Activated CD8-positive, alpha-beta T cell treated with anti-CD3 and anti-CD28 coated beads for 36 hours (primary cell): Measurements from ENCODE around the gene PBX2. TPM values are rescaled to one million over a fixed set of nuclear protein-coding genes. Genes with fewer than 3 reads are reported as not detected.
"Not testable (repeated sequence)": the region's sequence is repeated elsewhere in the genome, so short reads cannot be mapped to it uniquely, and the experiment has no call there.

Experiments
- ATAC-seq: fragments of 200-7000 bp; cut with Tn5 transposase; one replicate; pipeline ENCODE4 v1.10.0; 2021; ENCODE audit warnings: mild to moderate bottlenecking, moderate library complexity
- CTCF ChIA-PET: fragments of 350-600 bp; sonication (Branson Sonifier 250); formaldehyde crosslinking; loops from one replicate; lab custom pipeline; 2021; ENCODE audit warnings: antibody characterized with exemption; lab: Charles Lee
- POLR2A ChIA-PET: fragments of 350-600 bp; sonication (Branson Sonifier 250); formaldehyde crosslinking; loops from one replicate; lab custom pipeline; 2021; ENCODE audit warnings: antibody characterized with exemption; lab: Charles Lee
- DNase-seq: peaks from one replicate; pipeline ENCODE4 v3.0.0-alpha.2; 2020
- H3K27ac Mint-ChIP-seq: one replicate; pipeline ENCODE4 v1.8.0; 2021; ENCODE audit warnings: mild to moderate bottlenecking, mixed read lengths
- H3K27me3 Mint-ChIP-seq: one replicate; pipeline ENCODE4 v1.8.0; 2021; ENCODE audit warnings: mixed read lengths
- H3K36me3 Mint-ChIP-seq: one replicate; pipeline ENCODE4 v1.8.0; 2021; ENCODE audit warnings: low read depth, mixed read lengths
- H3K4me1 Mint-ChIP-seq: one replicate; pipeline ENCODE4 v1.8.0; 2021; ENCODE audit warnings: low read depth, mixed read lengths
- H3K4me3 Mint-ChIP-seq: one replicate; pipeline ENCODE4 v1.8.0; 2021; ENCODE audit warnings: mild to moderate bottlenecking, moderate library complexity, mixed read lengths
- H3K9me3 Mint-ChIP-seq: one replicate; pipeline ENCODE4 v1.8.0; 2021; ENCODE audit warnings: mixed read lengths
- intact Hi-C: fragments of 100-400 bp; cut with micrococcal nuclease; formaldehyde crosslinking; loops from one replicate; pipeline ENCODE4 v1.10.0; 2022
- total RNA-seq, 2 experiments: library from RNA; stranded (reverse); gene quantifications; one replicate each; pipeline ENCODE4 v1.2.3, GENCODE V29; 2021
- TF ChIP-seq, protein P1 (sequence below): fragments of 200-600 bp; IDR thresholded peaks from one replicate; pipeline ENCODE4 v1.8.0; 2022; ENCODE audit warnings: antibody characterized with exemption, mild to moderate bottlenecking

PBX2 gene
- total RNA-seq, 2 experiments from 2014 or later = 59.6 to 64.2 TPM

GRCh38 chr6:32188381-32189068, 1.5 kb downstream of the PBX2 start:
- peak overlapping the region; percentile 95 for H3K4me3 Mint-ChIP-seq
- H3K4me1 Mint-ChIP-seq = peaks cover 40% of the 10 kb centered on the region
- no peak for ATAC-seq
- no peak for DNase-seq
- ChIA-PET CTCF (interaction anchor here (0.9 kb wide), 1 partner anchor 70 kb away, joined by 3 read pairs; no protein-coding TSS in a partner anchor), POLR2A (interaction anchor here (1.2 to 7.2 kb wide), 2 partner anchors 10 to 784 kb away, joined by 3 to 72 read pairs; partner anchors contain the start of genes AGPAT1 and RNF5)
- no peaks in the 10 kb centered on the region for H3K9me3 Mint-ChIP-seq
- no peaks in the 10 kb centered on the region for H3K27me3 Mint-ChIP-seq
- TF ChIP-seq, protein P1, sequence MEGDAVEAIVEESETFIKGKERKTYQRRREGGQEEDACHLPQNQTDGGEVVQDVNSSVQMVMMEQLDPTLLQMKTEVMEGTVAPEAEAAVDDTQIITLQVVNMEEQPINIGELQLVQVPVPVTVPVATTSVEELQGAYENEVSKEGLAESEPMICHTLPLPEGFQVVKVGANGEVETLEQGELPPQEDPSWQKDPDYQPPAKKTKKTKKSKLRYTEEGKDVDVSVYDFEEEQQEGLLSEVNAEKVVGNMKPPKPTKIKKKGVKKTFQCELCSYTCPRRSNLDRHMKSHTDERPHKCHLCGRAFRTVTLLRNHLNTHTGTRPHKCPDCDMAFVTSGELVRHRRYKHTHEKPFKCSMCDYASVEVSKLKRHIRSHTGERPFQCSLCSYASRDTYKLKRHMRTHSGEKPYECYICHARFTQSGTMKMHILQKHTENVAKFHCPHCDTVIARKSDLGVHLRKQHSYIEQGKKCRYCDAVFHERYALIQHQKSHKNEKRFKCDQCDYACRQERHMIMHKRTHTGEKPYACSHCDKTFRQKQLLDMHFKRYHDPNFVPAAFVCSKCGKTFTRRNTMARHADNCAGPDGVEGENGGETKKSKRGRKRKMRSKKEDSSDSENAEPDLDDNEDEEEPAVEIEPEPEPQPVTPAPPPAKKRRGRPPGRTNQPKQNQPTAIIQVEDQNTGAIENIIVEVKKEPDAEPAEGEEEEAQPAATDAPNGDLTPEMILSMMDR = no peak
- peak overlapping the region; percentile 96 for H3K27ac Mint-ChIP-seq
- H3K36me3 Mint-ChIP-seq = peaks cover 48% of the 10 kb centered on the region
- intact Hi-C loops = no loop called here

- POLR2A ChIA-PET = interaction anchor here (1.2 to 7.2 kb wide), 2 partner anchors 9 to 784 kb away, joined by 3 to 72 read pairs; partner anchors contain the start of genes AGPAT1 and RNF5
- DNase-seq, intact Hi-C loops, CTCF ChIA-PET, H3K27me3 Mint-ChIP-seq, ATAC-seq, H3K9me3 Mint-ChIP-seq: not testable (repeated sequence)
- Mint-ChIP-seq H3K4me3 (peak overlapping the region; percentile 95), H3K36me3 (peaks cover 50% of the 10 kb centered on the region), H3K27ac (peak overlapping the region; percentile 96), H3K4me1 (peaks cover 44% of the 10 kb centered on the region)
Measured at GRCh38 chr6:32187725-32188380, 2.1 kb downstream of the PBX2 start.

DNA sequence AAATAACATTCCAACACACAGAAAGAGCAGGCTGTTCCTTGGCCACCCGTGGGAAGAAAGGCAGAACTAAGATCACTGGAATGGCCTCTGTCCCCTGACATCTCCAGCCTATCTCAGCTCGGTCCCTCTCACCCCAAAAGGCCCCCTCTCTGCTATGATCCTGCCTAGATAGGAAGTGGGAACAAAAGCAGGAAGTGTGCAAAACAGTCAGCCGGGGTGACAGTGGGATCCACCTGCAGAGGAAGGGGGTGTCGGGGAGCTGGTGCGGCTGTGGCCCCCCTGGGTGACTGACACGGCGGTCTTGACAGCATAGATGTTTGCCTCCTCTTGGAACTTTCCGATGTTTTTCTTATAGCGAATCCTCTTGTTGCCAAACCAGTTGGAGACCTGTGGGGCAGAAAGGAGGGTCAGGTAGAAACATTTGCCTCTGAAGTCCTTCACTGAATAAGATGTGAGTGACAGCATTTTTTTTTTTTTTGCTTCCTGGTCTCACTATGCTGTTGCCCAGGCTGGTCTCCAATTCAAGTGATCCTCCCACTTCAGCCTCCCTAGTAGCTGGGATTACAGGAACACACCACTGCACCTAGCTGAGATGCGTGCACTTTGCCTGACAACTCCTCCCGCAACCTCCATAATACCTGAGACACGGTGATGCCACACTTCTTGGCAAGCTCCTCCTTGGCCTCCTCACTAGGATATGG, 2.8 kb downstream of the PBX2 start:
- POLR2A ChIA-PET = interaction anchor here (1.5 to 7.2 kb wide), 2 partner anchors 8 kb away, joined by 4 to 72 read pairs; partner anchors contain the start of genes AGPAT1 and RNF5
- TF ChIP-seq, protein P1 = no peak
- no peaks in the 10 kb centered on the region for H3K27me3 Mint-ChIP-seq
- H3K4me3 Mint-ChIP-seq = peak overlapping the region; percentile 95
- H3K36me3 Mint-ChIP-seq = peaks cover 55% of the 10 kb centered on the region
- CTCF ChIA-PET = interaction anchor here (0.6 kb wide), 1 partner anchor 219 kb away, joined by 3 read pairs; no protein-coding TSS in a partner anchor
- H3K27ac Mint-ChIP-seq = peak overlapping the region; percentile 92
- H3K4me1 Mint-ChIP-seq = peaks cover 47% of the 10 kb centered on the region
- ATAC-seq (no peak), DNase-seq (no peak)
- intact Hi-C loops = no loop called here
- no peaks in the 10 kb centered on the region for H3K9me3 Mint-ChIP-seq

DNA sequence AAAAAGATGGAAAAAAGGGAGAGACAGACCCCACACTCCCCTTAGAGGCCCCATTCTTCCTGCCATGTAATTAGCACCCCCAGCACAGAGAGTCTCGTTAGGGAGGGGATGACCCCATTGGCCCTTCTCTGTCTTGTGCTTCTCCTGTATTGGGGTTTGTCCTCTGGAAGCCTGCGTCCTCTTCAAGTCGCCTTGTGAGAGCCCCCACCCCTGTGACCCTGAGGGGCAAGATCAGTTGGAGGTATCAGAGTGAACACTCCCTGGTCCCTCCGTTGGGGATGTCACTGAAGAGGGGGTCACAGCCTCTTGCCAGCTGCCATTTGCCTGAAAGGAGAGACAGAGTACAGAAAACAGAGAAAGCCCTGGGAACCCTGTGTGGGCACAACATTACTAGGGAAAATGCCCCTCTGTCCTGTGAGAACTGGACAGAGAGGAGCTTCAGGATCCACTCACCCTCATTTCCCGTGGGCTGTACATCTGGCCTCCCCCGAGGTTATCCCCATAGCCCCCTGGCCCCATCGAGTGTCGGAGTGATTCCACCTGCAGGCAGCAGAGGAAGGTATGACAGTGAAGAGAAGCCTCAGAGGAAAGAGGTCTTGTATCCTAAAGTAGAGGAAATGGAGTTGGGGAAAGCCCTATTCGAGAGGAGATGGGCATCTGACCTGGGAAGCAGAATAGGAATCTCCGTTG, 3.7 kb downstream of the PBX2 start:
- H3K9me3 Mint-ChIP-seq, CTCF ChIA-PET, H3K27me3 Mint-ChIP-seq, ATAC-seq, DNase-seq, intact Hi-C loops: not testable (repeated sequence)
- Mint-ChIP-seq H3K4me1 (peaks cover 50% of the 10 kb centered on the region), H3K4me3 (peak overlapping the region; percentile 95), H3K27ac (peak overlapping the region; percentile 92), H3K36me3 (peaks cover 55% of the 10 kb centered on the region)
- POLR2A ChIA-PET = interaction anchor here (0.6 to 7.2 kb wide), 3 partner anchors 7 to 14 kb away, joined by 3 to 72 read pairs (median 4); partner anchors contain the start of genes AGPAT1 and RNF5

- Mint-ChIP-seq H3K36me3 (peaks cover 56% of the 10 kb centered on the region), H3K4me1 (peaks cover 54% of the 10 kb centered on the region), H3K4me3 (peak overlapping the region; percentile 23), H3K27ac (peak overlapping the region; percentile 92)
- POLR2A ChIA-PET = interaction anchor here (0.6 to 1.5 kb wide), 2 partner anchors 10 to 15 kb away, joined by 3 to 4 read pairs; no protein-coding TSS in a partner anchor
- H3K9me3 Mint-ChIP-seq, CTCF ChIA-PET, H3K27me3 Mint-ChIP-seq, intact Hi-C loops: not testable (repeated sequence)
- DNase-seq (peak; percentile 81), ATAC-seq (peak; percentile 55)
Measured at GRCh38 chr6:32185681-32186131, 4.3 kb downstream of the PBX2 start.
